ENCODE data around the gene UGGT2. TPM values are rescaled to one million over a fixed set of nuclear protein-coding genes. Genes with fewer than 3 reads are reported as not detected.

The UGGT2 gene
- total and polyA plus RNA-seq, 9 donors = 18.1 to 40.0 (median 21.2) TPM

DNA sequence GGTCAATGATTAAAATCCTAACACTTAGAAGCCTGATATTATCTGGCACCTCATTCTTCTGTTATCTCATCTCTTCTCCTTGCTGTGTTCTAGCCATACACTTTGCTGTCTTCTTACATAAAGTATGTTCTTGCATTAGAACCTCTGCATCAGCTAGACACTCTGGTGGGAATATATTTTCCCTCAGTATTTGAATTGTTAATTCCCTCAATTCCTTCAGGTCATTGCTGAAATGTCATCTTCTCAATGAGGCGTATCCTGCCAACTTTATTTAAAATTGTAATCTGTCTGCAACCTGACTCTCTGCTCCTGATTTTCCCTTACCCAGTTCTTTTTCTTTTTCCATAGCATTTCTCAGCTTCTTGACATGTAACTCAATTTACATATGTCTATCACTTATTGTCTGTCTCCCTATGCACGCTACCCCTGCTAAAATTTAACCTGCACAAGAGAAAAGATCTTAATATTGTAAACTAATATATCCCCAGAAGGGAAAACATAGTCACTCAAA, 138.2 kb downstream of the UGGT2 start:
- DNase-seq = no peak
- no peaks in the 10 kb centered on the region for H3K9me3 ChIP-seq (replicated peaks; ENCODE audit: control insufficient read depth, low read depth, low read length)
- WGBS (ENCODE audit: insufficient coverage) = 100% methylated on average over 1 of the region's 2 CpGs
- H3K27ac ChIP-seq (ENCODE audit: low read length) = no peak overlapping the region
- no peaks in the 10 kb centered on the region for H3K4me1 ChIP-seq (ENCODE audit: control insufficient read depth, insufficient read depth, low read length)
- no peaks in the 10 kb centered on the region for H3K27me3 ChIP-seq (ENCODE audit: control insufficient read depth, insufficient read depth, low read length)
- no peak overlapping the region for H3K4me3 ChIP-seq (ENCODE audit: low read length)
- H3K36me3 ChIP-seq (ENCODE audit: control insufficient read depth, insufficient read depth, low read length) = no peaks in the 10 kb centered on the region

- peaks cover 4% of the 10 kb centered on the region for H3K9me3 ChIP-seq (replicated peaks; ENCODE audit: control insufficient read depth, low read depth, low read length)
- 92% methylated on average over 11 of the region's 12 CpGs for WGBS (ENCODE audit: insufficient coverage)
Measured at GRCh38 chr13:95906999-95907398, 146.2 kb downstream of the UGGT2 start.

GRCh38 chr13:95903569-95903968, 149.6 kb downstream of the UGGT2 start:
- DNase-seq = no peak
- H3K27me3 ChIP-seq (ENCODE audit: control insufficient read depth, insufficient read depth, low read length) = no peaks in the 10 kb centered on the region
- no peak overlapping the region for H3K4me3 ChIP-seq (ENCODE audit: low read length)
- no peak overlapping the region for H3K27ac ChIP-seq (ENCODE audit: low read length)
- H3K9me3 ChIP-seq (replicated peaks; ENCODE audit: control insufficient read depth, low read depth, low read length) = peaks cover 4% of the 10 kb centered on the region
- H3K4me1 ChIP-seq (ENCODE audit: control insufficient read depth, insufficient read depth, low read length) = no peaks in the 10 kb centered on the region
- peaks cover 8% of the 10 kb centered on the region for H3K36me3 ChIP-seq (ENCODE audit: control insufficient read depth, insufficient read depth, low read length)
- WGBS (ENCODE audit: insufficient coverage) = no CpG with 5 or more reads among the region's 1 CpG

More at GRCh38 chr13:95906999-95907398, 146.2 kb downstream of the UGGT2 start:
- DNase-seq = no peak
- Histone ChIP-seq H3K27ac (ENCODE audit: low read length) (no peak overlapping the region), H3K36me3 (ENCODE audit: control insufficient read depth, insufficient read depth, low read length) (peaks cover 8% of the 10 kb centered on the region), H3K4me1 (ENCODE audit: control insufficient read depth, insufficient read depth, low read length) (no peaks in the 10 kb centered on the region), H3K4me3 (ENCODE audit: low read length) (no peak overlapping the region), H3K27me3 (ENCODE audit: control insufficient read depth, insufficient read depth, low read length) (no peaks in the 10 kb centered on the region)

DNA sequence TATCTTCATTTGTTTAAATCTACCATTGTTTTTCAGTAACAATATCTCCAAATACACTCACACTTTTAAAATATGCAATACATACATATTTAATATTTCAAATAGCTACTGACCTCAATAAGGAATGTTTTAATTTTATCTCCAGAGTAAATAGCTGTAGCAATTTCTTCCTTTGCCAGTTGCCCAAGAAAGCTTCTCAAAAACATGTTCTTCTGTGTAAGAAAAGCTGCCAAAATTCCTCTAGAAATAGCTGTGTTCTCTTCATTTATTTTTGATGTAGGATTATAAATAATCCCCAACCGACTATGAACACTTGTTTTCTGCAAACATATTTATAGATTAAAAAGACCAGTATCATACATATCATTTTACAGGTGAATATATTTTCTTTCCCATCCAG, 150.5 kb downstream of the UGGT2 start:
- H3K9me3 ChIP-seq (replicated peaks; ENCODE audit: control insufficient read depth, low read depth, low read length) = peaks cover 4% of the 10 kb centered on the region
- no peak overlapping the region for H3K27ac ChIP-seq (ENCODE audit: low read length)
- no CpG with 5 or more reads among the region's 1 CpG for WGBS (ENCODE audit: insufficient coverage)
- no peak overlapping the region for H3K4me3 ChIP-seq (ENCODE audit: low read length)
- no peaks in the 10 kb centered on the region for H3K4me1 ChIP-seq (ENCODE audit: control insufficient read depth, insufficient read depth, low read length)
- peaks cover 8% of the 10 kb centered on the region for H3K36me3 ChIP-seq (ENCODE audit: control insufficient read depth, insufficient read depth, low read length)
- no peaks in the 10 kb centered on the region for H3K27me3 ChIP-seq (ENCODE audit: control insufficient read depth, insufficient read depth, low read length)
- no peak for DNase-seq

DNA sequence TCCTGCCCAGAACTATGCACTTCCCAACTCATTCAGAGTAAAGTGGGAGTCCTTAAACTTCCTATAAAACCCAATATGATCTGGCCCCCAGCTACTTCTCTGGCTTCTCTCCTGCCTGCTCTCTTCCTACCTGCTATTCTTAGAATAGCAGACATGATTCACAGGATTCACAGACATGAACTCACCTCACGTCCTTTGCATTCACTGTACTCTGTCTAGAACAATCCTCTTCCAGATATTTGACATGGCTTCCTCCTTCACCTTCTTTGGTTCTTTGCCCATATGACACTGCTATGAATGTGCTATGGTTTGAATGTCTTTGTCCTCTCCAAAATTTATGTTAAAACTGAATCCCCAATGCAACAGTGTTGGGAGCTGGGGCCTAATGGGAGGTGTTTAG, 154.9 kb downstream of the UGGT2 start:
- Histone ChIP-seq H3K36me3 (ENCODE audit: control insufficient read depth, insufficient read depth, low read length) (peaks cover 3% of the 10 kb centered on the region), H3K27me3 (ENCODE audit: control insufficient read depth, insufficient read depth, low read length) (no peaks in the 10 kb centered on the region), H3K9me3 (replicated peaks; ENCODE audit: control insufficient read depth, low read depth, low read length) (no peaks in the 10 kb centered on the region), H3K4me1 (ENCODE audit: control insufficient read depth, insufficient read depth, low read length) (no peaks in the 10 kb centered on the region), H3K4me3 (ENCODE audit: low read length) (no peak overlapping the region), H3K27ac (ENCODE audit: low read length) (no peak overlapping the region)
- no peak for DNase-seq
- WGBS (ENCODE audit: insufficient coverage) = no CpG with 5 or more reads among the region's 1 CpG

DNA sequence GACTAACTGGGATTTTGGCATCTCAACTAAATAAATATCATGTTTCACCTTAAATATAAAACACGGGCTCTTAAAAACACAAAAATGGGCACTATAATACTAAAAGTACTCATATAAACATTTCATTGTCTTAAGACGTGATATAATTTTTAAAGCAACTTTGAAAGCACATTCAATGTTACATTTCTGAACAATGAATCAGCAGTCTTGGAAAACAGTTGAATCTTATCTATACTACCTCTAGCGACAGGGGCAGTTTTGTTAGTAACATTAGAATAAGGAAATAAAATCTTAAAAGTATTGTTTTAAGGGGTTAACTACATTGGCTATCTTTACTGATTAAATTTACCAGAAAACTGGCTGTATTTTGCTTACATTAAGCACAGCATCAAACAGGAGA, 156.9 kb downstream of the UGGT2 start:
- Histone ChIP-seq H3K27me3 (ENCODE audit: control insufficient read depth, insufficient read depth, low read length) (no peaks in the 10 kb centered on the region), H3K4me3 (ENCODE audit: low read length) (no peak overlapping the region), H3K27ac (ENCODE audit: low read length) (no peak overlapping the region), H3K9me3 (replicated peaks; ENCODE audit: control insufficient read depth, low read depth, low read length) (no peaks in the 10 kb centered on the region), H3K36me3 (ENCODE audit: control insufficient read depth, insufficient read depth, low read length) (peaks cover 3% of the 10 kb centered on the region), H3K4me1 (ENCODE audit: control insufficient read depth, insufficient read depth, low read length) (no peaks in the 10 kb centered on the region)
- WGBS (ENCODE audit: insufficient coverage) = no CpG with 5 or more reads among the region's 3 CpGs
- DNase-seq = no peak

- Histone ChIP-seq H3K36me3 (ENCODE audit: control insufficient read depth, insufficient read depth, low read length) (peaks cover 7% of the 10 kb centered on the region), H3K27ac (ENCODE audit: low read length) (no peak overlapping the region), H3K4me3 (ENCODE audit: low read length) (no peak overlapping the region), H3K27me3 (ENCODE audit: control insufficient read depth, insufficient read depth, low read length) (no peaks in the 10 kb centered on the region), H3K4me1 (ENCODE audit: control insufficient read depth, insufficient read depth, low read length) (no peaks in the 10 kb centered on the region), H3K9me3 (replicated peaks; ENCODE audit: control insufficient read depth, low read depth, low read length) (no peaks in the 10 kb centered on the region)
- DNase-seq = no peak
- WGBS (ENCODE audit: insufficient coverage) = 93% methylated on average over 1 of the region's 5 CpGs
Measured at GRCh38 chr13:95893861-95894260, 159.3 kb downstream of the UGGT2 start.

DNA sequence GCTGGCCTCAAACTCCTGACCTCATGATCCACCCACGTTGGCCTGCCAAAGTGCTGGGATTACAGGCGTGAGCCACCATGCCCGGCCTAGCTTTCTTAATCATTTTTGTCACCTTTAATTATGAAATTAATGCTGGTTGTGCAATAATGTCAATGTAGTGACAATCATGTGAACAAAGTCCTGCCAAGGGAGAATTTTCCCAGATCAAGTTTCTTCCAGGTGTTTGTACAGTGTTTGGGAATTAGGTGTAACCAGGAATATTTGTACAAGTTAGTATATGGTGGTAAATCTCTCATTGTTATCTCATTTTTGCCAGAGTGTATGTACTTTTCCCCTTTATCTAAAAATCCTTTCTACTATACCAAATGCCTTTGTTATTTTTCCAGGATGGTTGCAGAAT, 171.1 kb downstream of the UGGT2 start:
- H3K4me1 ChIP-seq (ENCODE audit: control insufficient read depth, insufficient read depth, low read length) = no peaks in the 10 kb centered on the region
- DNase-seq = no peak
- H3K27me3 ChIP-seq (ENCODE audit: control insufficient read depth, insufficient read depth, low read length) = no peaks in the 10 kb centered on the region
- H3K9me3 ChIP-seq (replicated peaks; ENCODE audit: control insufficient read depth, low read depth, low read length) = no peaks in the 10 kb centered on the region
- no peak overlapping the region for H3K27ac ChIP-seq (ENCODE audit: low read length)
- peaks cover 7% of the 10 kb centered on the region for H3K36me3 ChIP-seq (ENCODE audit: control insufficient read depth, insufficient read depth, low read length)
- no peak overlapping the region for H3K4me3 ChIP-seq (ENCODE audit: low read length)
- no CpG with 5 or more reads among the region's 3 CpGs for WGBS (ENCODE audit: insufficient coverage)

- no peaks in the 10 kb centered on the region for H3K27me3 ChIP-seq (ENCODE audit: control insufficient read depth, insufficient read depth, low read length)
- H3K27ac ChIP-seq (ENCODE audit: low read length) = no peak overlapping the region
- no peak for DNase-seq
- peaks cover 8% of the 10 kb centered on the region for H3K36me3 ChIP-seq (ENCODE audit: control insufficient read depth, insufficient read depth, low read length)
- H3K9me3 ChIP-seq (replicated peaks; ENCODE audit: control insufficient read depth, low read depth, low read length) = no peaks in the 10 kb centered on the region
- no CpG with 5 or more reads among the region's 1 CpG for WGBS (ENCODE audit: insufficient coverage)
- no peak overlapping the region for H3K4me3 ChIP-seq (ENCODE audit: low read length)
- no peaks in the 10 kb centered on the region for H3K4me1 ChIP-seq (ENCODE audit: control insufficient read depth, insufficient read depth, low read length)
Measured at GRCh38 chr13:95880331-95880730, 172.9 kb downstream of the UGGT2 start.

DNA sequence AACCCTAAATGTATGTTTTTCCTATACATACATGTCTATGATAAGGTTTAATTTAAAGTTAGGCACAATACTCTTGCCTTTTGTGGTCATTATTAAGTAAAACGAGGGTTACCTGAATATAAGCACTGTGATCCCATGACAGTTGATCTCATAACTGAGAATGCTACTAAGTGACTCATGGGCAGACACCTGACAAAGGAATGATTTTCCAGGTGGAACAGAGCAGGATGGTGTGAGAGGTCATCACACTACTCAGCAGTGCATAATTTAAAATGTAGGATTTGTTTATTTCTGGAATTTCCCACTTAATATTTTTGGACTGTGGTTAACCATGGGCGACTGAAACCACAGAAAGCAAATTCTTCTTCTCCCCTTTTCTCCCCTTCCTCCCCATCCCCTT, 178.9 kb downstream of the UGGT2 start:
- WGBS (ENCODE audit: insufficient coverage) = no CpG with 5 or more reads among the region's 2 CpGs
- no peaks in the 10 kb centered on the region for H3K9me3 ChIP-seq (replicated peaks; ENCODE audit: control insufficient read depth, low read depth, low read length)
- H3K36me3 ChIP-seq (ENCODE audit: control insufficient read depth, insufficient read depth, low read length) = peaks cover 12% of the 10 kb centered on the region
- no peak overlapping the region for H3K4me3 ChIP-seq (ENCODE audit: low read length)
- no peaks in the 10 kb centered on the region for H3K27me3 ChIP-seq (ENCODE audit: control insufficient read depth, insufficient read depth, low read length)
- no peak for DNase-seq
- no peaks in the 10 kb centered on the region for H3K4me1 ChIP-seq (ENCODE audit: control insufficient read depth, insufficient read depth, low read length)
- no peak overlapping the region for H3K27ac ChIP-seq (ENCODE audit: low read length)

- H3K9me3 ChIP-seq (replicated peaks; ENCODE audit: control insufficient read depth, low read depth, low read length) = no peaks in the 10 kb centered on the region
- WGBS (ENCODE audit: insufficient coverage) = no CpG with 5 or more reads among the region's 4 CpGs
- peaks cover 9% of the 10 kb centered on the region for H3K36me3 ChIP-seq (ENCODE audit: control insufficient read depth, insufficient read depth, low read length)
- no peaks in the 10 kb centered on the region for H3K27me3 ChIP-seq (ENCODE audit: control insufficient read depth, insufficient read depth, low read length)
- no peaks in the 10 kb centered on the region for H3K4me1 ChIP-seq (ENCODE audit: control insufficient read depth, insufficient read depth, low read length)
- no peak overlapping the region for H3K27ac ChIP-seq (ENCODE audit: low read length)
- no peak for DNase-seq
- no peak overlapping the region for H3K4me3 ChIP-seq (ENCODE audit: low read length)
Measured at GRCh38 chr13:95870421-95870820, 182.8 kb downstream of the UGGT2 start.

All from muscle of leg (tissue), 11 donors.